Measurements from ENCODE around the gene DOCK10.

DNA sequence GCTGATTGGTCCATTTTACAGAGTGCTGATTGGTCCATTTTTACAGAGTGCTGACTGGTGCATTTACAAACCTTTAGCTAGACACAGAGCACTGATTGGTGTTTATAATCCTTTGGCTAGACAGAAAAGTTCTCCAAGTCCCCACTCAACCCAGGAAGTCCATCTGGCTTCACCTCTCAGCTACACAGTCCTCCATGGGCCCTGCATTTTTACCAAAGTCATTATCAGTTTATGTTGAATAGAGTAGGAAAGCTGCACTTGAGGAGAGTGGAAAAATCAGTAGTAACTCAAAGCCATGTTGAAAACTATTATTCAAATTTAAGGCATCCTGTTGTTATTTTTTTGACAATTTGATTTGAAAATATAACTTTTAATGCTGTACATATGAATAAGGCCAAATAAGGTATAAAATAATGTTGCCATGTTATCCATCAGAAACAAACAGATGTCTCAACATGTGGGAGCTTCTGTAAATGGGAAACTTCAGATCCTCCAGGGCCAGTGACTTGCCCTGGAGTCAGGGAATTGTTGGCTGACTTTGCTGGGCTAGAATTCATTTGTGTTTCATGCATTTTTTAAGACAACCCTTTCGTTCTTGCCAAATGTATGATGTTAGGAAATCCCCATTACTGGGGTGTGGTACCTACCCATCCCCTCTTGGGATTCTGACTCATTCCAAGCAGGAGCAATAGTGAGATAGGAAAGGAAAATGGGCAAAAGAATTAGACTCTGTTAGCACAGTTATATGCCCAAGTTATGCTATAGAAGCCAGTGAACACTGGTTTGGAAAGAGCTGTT lies 288.3 kb downstream of the DOCK10 start:
- TF ChIP-seq, protein P1, sequence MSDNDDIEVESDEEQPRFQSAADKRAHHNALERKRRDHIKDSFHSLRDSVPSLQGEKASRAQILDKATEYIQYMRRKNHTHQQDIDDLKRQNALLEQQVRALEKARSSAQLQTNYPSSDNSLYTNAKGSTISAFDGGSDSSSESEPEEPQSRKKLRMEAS (IDR thresholded peaks at IDR 0.05) = no peak
- TF ChIP-seq FOXM1 (IDR thresholded peaks at IDR 0.05; ENCODE audit: borderline replicate concordance, low read depth) = no peak
- TF ChIP-seq RAD21 (IDR thresholded peaks at IDR 0.05; ENCODE audit: low read depth) = no peak
- no peak for TF ChIP-seq CEBPB (IDR thresholded peaks at IDR 0.05)
- no peak for TF ChIP-seq YY1 (IDR thresholded peaks at IDR 0.05; ENCODE audit: low read depth)
- no peak for TF ChIP-seq ZBTB7A (IDR thresholded peaks at IDR 0.05; ENCODE audit: low read depth)
- no peak for TF ChIP-seq EP300 (IDR thresholded peaks at IDR 0.05; ENCODE audit: borderline replicate concordance)
- TF ChIP-seq TAF1 (IDR thresholded peaks at IDR 0.05; ENCODE audit: low read depth) = no peak
- no peak for TF ChIP-seq EGR1 (IDR thresholded peaks at IDR 0.05)
- TF ChIP-seq, protein P2, sequence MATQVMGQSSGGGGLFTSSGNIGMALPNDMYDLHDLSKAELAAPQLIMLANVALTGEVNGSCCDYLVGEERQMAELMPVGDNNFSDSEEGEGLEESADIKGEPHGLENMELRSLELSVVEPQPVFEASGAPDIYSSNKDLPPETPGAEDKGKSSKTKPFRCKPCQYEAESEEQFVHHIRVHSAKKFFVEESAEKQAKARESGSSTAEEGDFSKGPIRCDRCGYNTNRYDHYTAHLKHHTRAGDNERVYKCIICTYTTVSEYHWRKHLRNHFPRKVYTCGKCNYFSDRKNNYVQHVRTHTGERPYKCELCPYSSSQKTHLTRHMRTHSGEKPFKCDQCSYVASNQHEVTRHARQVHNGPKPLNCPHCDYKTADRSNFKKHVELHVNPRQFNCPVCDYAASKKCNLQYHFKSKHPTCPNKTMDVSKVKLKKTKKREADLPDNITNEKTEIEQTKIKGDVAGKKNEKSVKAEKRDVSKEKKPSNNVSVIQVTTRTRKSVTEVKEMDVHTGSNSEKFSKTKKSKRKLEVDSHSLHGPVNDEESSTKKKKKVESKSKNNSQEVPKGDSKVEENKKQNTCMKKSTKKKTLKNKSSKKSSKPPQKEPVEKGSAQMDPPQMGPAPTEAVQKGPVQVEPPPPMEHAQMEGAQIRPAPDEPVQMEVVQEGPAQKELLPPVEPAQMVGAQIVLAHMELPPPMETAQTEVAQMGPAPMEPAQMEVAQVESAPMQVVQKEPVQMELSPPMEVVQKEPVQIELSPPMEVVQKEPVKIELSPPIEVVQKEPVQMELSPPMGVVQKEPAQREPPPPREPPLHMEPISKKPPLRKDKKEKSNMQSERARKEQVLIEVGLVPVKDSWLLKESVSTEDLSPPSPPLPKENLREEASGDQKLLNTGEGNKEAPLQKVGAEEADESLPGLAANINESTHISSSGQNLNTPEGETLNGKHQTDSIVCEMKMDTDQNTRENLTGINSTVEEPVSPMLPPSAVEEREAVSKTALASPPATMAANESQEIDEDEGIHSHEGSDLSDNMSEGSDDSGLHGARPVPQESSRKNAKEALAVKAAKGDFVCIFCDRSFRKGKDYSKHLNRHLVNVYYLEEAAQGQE (IDR thresholded peaks at IDR 0.05; ENCODE audit: low read depth) = no peak
- no peak for TF ChIP-seq TCF12 (IDR thresholded peaks at IDR 0.05; ENCODE audit: low read depth)
- no peak for TF ChIP-seq CREB1 (IDR thresholded peaks at IDR 0.05; ENCODE audit: low read depth)

All from Ishikawa (cell line).